Measurements from ENCODE around the gene AKAP13. TPM values are rescaled to one million over a fixed set of nuclear protein-coding genes. Genes with fewer than 3 reads are reported as not detected.

Gene AKAP13
- total and polyA plus RNA-seq, 2 of the 13 experiments (the other 11 are each of a cell fraction or from before 2014, with no cell fraction given) = 6.7 to 27.1 TPM

- TF ChIP-seq EP300 (IDR thresholded peaks at IDR 0.05; ENCODE audit: low read depth in 2 of 2, low read length in 2 of 2) (no peak), EP300 (CRISPR knock-in tag; IDR thresholded peaks at IDR 0.05; ENCODE audit: borderline replicate concordance) (no peak), ZNF839 (CRISPR knock-in tag; IDR thresholded peaks at IDR 0.05; ENCODE audit: borderline replicate concordance) (no peak), RFX5 (IDR thresholded peaks at IDR 0.05; ENCODE audit: low read depth, low read length) (no peak), FOSL2 (CRISPR knock-in tag; IDR thresholded peaks at IDR 0.05) (no peak), ZNF432 (CRISPR knock-in tag; IDR thresholded peaks at IDR 0.05; ENCODE audit: borderline replicate concordance) (no peak), ZMYM4 (CRISPR knock-in tag; IDR thresholded peaks at IDR 0.05) (no peak)
Observed at GRCh38 chr15:85618228-85618505, 237.8 kb downstream of the AKAP13 start (continued).

- ChIA-PET CTCF (ENCODE audit: low intra/inter-chr PET ratio, low total read pairs) (no interaction called here), POLR2A (no interaction called here)
- Histone ChIP-seq H3K79me2 (ENCODE audit: insufficient read depth, low read length) (no peaks in the 10 kb centered on the region), H4K20me1 (ENCODE audit: insufficient read depth, low read length) (no peaks in the 10 kb centered on the region), H3K9me3 (ENCODE audit: low read length) (no peaks in the 10 kb centered on the region), H3K9ac (ENCODE audit: insufficient read depth, low read depth, low read length) (no peak overlapping the region), H3K4me3 (replicated peaks in 1 of 3; ENCODE audit: insufficient read depth in 1 of 3, low read depth in 2 of 3, low read length in 3 of 3) (no peak overlapping the region), H3K27me3 (ENCODE audit: control insufficient read depth in 1 of 2, insufficient read depth in 2 of 2, low read length in 2 of 2) (no peaks in the 10 kb centered on the region), H3K4me1 (ENCODE audit: insufficient read depth, low read length) (peaks cover 22% of the 10 kb centered on the region), H3K27ac (ENCODE audit: extremely low read length, insufficient read depth, low read length) (no peak overlapping the region), H2AFZ (ENCODE audit: low read length) (no peak overlapping the region), H3K36me3 (replicated peaks in 1 of 2; ENCODE audit: control insufficient read depth in 1 of 2, insufficient read depth in 2 of 2, low read length in 2 of 2) (no peaks in the 10 kb centered on the region), H3K4me2 (ENCODE audit: low read depth, low read length) (no peak overlapping the region)
- no TSS peak for BruUV-seq (replicated peaks)
- no peak for TF ChIP-seq SMC3 (IDR thresholded peaks at IDR 0.05; ENCODE audit: low read length)
- TF ChIP-seq MYC (CRISPR knock-in tag; IDR thresholded peaks at IDR 0.05; ENCODE audit: borderline replicate concordance) = no peak
- TF ChIP-seq ISL2 (CRISPR knock-in tag; IDR thresholded peaks at IDR 0.05) = no peak
- TF ChIP-seq MEF2D (CRISPR knock-in tag; IDR thresholded peaks at IDR 0.05) = no peak
- TF ChIP-seq ZNF234 (CRISPR knock-in tag; conservative IDR thresholded peaks at IDR 0.05) = no peak
- no peak for TF ChIP-seq BRF2 (CRISPR knock-in tag; IDR thresholded peaks at IDR 0.05)
- TF ChIP-seq, protein P1, sequence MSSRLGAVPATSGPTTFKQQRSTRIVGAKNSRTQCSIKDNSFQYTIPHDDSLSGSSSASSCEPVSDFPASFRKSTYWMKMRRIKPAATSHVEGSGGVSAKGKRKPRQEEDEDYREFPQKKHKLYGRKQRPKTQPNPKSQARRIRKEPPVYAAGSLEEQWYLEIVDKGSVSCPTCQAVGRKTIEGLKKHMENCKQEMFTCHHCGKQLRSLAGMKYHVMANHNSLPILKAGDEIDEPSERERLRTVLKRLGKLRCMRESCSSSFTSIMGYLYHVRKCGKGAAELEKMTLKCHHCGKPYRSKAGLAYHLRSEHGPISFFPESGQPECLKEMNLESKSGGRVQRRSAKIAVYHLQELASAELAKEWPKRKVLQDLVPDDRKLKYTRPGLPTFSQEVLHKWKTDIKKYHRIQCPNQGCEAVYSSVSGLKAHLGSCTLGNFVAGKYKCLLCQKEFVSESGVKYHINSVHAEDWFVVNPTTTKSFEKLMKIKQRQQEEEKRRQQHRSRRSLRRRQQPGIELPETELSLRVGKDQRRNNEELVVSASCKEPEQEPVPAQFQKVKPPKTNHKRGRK (CRISPR knock-in tag; IDR thresholded peaks at IDR 0.05) = no peak
- no peak for TF ChIP-seq POGZ (CRISPR knock-in tag; IDR thresholded peaks at IDR 0.05)
- TF ChIP-seq ZNF761 (CRISPR knock-in tag; conservative IDR thresholded peaks at IDR 0.05) = no peak
- TF ChIP-seq SNAI1 (CRISPR knock-in tag; IDR thresholded peaks at IDR 0.05; ENCODE audit: borderline replicate concordance) = no peak
- TF ChIP-seq KDM1A (CRISPR knock-in tag; IDR thresholded peaks at IDR 0.05) = no peak
- TF ChIP-seq, protein P2, sequence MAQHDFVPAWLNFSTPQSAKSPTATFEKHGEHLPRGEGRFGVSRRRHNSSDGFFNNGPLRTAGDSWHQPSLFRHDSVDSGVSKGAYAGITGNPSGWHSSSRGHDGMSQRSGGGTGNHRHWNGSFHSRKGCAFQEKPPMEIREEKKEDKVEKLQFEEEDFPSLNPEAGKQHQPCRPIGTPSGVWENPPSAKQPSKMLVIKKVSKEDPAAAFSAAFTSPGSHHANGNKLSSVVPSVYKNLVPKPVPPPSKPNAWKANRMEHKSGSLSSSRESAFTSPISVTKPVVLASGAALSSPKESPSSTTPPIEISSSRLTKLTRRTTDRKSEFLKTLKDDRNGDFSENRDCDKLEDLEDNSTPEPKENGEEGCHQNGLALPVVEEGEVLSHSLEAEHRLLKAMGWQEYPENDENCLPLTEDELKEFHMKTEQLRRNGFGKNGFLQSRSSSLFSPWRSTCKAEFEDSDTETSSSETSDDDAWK (CRISPR knock-in tag; IDR thresholded peaks at IDR 0.05) = no peak
- TF ChIP-seq PCBP1 (IDR thresholded peaks at IDR 0.05; ENCODE audit: borderline replicate concordance, low read depth, low read length) = no peak
- intact Hi-C loops (cut with micrococcal nuclease; ENCODE audit: unreplicated experiment) = loop anchor here (10.0 kb wide), 2 partner anchors 216 to 324 kb away; no protein-coding TSS in a partner anchor
- in situ Hi-C loops (cut with HindIII; ENCODE audit: extremely low pct_ligation_motif_present, low pct_unique_long_range_greater_than_20kb) = loop anchor here (25.0 kb wide), 1 partner anchor 218 kb away; no protein-coding TSS in a partner anchor
- DNase-seq (ENCODE audit: low spot score) (no peak), FAIRE-seq (no peak), ATAC-seq (no peak)
- WGBS (ENCODE audit: low lambda C conversion rate) = 95% methylated on average over 8 of the region's 8 CpGs
Observed at GRCh38 chr15:85618956-85619491, 238.6 kb downstream of the AKAP13 start.
